HG03457 (cell line): ENCODE results near the gene SCD.
A peak's percentile ranks its signal among the peaks of the same experiment; 100 is the strongest.
"Not testable (repeated sequence)": the region's sequence is repeated elsewhere in the genome, so short reads cannot be mapped to it uniquely, and the experiment has no call there.

Experiments used
- ATAC-seq: cut with Tn5 transposase; IDR thresholded peaks from one replicate; pipeline ENCODE4 v1.9.1; 2021; ENCODE audit warnings: moderate number of reproducible peaks; ENCODE audit not compliant: unreplicated experiment

Gene SCD

DNA sequence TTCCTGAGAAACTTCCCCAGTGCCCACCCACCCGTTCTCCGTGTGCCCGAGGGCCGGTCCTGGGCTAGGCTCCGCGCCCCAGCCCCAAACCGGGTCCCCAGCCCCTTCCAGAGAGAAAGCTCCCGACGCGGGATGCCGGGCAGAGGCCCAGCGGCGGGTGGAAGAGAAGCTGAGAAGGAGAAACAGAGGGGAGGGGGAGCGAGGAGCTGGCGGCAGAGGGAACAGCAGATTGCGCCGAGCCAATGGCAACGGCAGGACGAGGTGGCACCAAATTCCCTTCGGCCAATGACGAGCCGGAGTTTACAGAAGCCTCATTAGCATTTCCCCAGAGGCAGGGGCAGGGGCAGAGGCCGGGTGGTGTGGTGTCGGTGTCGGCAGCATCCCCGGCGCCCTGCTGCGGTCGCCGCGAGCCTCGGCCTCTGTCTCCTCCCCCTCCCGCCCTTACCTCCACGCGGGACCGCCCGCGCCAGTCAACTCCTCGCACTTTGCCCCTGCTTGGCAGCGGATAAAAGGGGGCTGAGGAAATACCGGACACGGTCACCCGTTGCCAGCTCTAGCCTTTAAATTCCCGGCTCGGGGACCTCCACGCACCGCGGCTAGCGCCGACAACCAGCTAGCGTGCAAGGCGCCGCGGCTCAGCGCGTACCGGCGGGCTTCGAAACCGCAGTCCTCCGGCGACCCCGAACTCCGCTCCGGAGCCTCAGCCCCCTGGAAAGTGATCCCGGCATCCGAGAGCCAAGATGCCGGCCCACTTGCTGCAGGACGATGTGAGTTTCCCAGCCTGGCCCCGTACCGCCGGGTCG is at the start of gene SCD:
Gene SCD (plus strand): TSS at position 469 of the 803 bp plus-strand sequence. CDS start 272 bp downstream, at position 741.
- ATAC-seq, result peak; percentile 78

DNA sequence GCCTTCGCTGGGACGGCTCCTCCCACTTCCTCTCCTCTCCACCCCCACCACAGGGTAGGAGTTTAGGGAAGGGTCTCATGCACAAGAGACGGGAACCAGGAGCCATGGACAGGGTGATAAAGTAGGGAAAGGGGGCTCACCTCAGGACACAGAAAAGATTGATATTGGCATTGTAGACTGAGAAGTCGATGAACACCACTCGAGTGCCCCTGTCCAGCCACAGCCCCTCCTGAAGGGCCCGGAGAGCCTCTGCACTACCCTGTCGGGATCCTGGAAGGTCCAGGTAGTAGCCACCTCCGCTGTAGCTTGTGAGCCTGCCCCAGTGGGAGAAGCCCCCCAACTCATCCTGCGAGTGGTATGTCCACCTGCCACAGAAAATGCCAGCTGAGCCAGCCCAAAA is 49.8 kb upstream of the SCD start:
- ATAC-seq, result no peak

DNA sequence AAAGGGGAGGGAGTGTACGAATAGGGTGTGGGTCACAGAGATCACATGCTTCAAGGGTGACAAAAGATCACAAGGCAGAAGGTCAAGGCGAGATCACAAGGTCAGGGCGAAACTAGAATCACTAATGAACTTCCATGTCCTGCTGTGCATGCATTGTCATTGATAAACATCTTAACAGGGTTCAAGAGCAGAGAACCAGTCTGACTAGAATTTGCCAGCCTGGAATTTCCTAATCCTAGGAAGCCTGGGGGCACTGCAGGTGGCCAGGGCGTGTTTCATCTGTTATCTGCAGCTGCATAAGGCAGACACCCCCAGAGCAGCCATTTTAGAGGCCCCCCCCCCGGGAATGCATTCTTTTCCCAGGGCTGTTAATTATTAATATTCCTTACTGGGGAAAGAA is 45.9 kb upstream of the SCD start:
- ATAC-seq, result not testable (repeated sequence)

DNA sequence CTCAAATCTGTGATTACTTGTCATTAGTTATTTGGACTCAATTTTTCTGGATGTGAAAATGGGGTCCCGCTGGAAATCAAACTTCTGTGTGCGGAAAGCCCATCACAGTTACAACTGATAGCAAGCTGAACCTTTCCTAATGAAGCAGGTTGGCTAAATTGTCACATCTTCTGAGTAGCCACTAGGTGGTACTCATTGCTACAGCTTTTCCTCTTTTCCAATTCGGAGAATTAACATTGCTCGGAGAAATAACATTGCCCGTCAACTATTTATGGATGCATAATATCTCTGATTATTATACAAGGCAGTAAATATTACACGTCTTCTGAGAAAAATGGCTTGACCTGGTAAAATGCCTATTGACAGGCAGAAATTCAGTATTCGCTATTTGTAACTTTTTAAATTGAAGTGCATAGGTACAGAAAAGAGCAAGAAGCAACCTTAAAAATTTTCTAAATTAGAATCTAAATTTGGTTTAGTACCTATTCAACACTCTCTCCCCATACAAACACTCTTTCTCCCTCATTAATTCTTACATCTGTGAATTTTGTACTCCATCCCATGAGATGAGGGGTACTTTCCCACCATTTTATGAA is 43.2 kb upstream of the SCD start:
- no peak for ATAC-seq

DNA sequence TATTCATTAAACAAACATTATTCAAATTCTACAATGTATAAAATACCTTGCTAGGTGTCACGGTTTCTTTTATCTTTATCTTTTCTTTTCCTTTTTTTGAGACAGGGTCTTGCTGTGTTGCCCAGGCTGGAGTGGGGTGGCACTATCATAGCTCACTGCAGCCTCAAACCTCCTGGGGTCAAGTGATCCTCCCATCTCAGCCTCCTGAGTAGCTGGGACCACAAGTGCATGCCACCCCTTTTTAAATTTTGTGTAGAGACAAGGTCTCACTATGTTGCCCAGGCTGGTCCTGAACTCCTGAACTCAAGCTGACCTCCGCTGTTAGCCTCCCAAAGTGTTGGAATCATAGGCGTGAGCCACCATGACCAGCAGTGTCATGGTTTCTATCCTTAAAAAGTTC is 42.6 kb upstream of the SCD start:
- ATAC-seq, result no peak

DNA sequence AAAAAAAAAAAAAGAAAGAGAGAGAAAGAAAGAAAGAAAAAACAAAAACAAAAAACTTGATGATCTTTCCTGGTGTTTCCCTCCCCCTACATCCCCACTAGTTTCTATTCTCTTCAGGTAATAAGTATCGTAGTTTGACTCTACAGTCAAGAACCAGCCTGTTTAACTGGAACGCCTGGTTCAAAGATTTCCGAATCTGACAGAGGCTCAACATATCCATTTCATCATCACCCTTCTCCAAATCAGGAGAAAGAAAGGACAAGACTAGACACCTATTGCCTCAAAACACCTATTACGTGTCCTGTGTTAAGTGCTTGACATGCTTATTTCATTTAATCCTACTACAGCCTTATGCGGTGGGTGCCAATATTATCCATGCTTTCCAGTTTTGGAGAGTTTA is 40.2 kb upstream of the SCD start:
- ATAC-seq, result no peak

DNA sequence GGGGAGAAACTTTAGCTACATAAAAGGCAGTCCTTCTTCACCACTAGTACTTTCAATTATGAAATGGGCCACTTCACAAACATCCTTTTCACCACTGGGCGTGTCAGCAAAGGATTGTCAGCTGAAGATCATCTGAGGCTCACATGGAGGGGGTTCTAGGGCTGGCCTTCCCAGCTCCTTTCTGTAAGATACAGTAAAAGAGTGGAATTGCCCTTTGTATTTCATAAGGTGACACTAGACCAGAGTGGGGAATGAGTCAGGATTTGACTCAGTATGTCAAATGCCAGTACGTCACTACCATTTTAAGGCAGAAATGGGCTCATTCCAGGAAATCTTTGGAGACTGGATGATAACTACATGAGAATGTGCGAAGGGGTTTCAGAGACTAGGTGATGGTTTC is 39.3 kb upstream of the SCD start:
- ATAC-seq, result no peak

DNA sequence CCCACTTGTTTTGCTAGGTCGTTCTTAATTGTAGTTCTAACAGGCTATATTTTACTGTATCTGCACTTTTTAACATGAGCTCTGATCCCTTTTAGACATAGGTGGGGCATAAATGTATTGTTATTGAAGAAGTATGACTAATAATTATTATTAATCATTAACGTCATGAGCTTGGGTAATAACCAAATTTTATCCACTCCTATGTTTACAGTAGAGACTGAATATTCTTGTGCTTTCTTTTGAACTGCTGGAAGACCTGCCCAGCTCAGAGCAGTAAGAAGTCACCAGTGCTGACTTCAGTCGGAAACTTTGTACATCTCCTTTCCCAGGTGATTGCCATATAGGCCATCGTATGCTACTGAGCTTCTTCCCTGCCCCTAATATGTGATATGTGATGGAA is 35.7 kb upstream of the SCD start:
- no peak for ATAC-seq

DNA sequence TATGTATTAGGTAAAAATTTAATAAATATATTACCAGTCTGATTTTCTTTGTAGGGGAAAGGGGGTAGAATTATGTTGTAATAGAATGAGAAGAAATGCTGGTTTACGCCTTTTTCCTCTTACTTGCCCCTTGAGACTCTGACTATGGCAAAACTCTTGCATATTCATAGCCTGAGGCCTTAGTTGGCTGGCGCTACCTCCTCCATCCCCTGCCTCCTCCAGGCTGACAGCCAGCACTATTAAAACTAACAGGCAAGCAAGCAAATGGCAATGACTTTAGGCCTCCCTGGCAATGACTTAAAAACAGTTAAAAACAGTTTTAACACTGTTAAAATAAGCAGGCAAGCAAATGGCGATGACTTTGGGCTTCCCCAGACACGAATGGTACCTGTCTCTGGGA is 31.4 kb upstream of the SCD start:
- no peak for ATAC-seq

DNA sequence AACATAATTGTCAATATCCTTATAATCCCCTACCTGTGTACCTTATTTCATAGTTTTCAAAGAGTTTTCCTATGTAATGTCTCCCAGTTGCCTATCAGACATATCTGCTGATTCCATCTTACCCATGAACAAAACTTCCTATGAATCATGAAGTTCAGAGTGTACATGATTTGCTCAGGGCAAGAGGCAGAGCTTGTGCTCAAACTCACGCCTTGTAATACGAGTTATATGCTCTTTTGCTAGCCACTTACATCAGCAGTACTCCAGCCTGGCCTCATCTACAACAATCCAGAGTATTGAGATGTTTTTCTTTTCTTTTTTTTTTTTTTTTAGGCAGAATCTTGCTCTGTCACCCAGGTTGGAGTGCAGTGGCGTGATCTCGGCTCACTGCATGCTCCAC is 28.8 kb upstream of the SCD start:
- no peak for ATAC-seq

DNA sequence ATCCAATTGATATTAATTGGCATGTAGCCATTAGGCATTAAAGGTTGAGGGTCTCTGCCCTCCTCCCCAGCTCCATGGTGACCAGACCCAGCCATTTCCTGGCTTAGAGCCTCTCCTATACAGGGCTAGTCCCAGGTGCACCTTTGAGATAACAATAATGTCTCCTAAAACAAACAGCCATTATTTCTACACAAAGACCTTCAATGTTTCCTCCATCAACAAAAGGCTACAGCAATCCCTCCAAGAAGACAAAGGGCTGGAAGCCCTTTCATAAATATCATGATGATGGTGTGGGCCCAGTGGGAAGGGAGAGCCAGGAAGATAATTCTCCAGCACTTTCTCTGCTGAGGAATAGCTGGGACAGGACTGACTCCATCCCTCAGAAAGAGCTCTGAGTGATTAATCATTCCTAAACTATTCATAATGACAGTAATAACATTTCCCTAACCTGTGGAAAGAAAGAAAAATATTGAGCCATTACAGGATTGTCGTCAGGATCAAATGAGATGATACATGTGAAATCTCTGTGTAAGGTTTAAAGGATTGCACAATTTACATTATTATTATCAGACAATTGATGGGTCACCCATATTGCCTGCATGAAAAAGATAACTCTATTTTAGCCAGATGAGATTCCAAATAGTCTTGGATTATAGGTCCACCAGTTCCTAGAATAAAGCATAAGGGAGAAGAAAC is 27.2 kb upstream of the SCD start:
- no peak for ATAC-seq

DNA sequence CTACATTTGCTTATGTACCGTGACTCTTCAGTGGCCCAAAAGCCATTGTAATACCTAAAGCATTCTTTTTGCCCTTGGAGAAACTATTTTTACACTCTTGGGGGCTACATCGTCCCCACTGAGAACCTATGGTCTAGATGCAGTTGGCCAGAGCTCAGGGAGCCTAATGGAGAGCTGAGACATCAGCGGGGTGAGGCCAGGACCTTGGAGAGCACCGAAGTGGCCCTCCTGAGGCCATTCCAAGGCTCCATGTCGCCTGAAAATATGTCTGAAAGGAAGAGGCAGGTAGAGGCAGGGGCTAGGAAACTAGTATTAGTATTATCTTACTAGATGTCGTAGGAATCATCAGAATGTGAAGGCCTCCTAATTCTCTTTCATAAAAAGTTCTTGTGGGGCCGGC is 21.9 kb upstream of the SCD start:
- no peak for ATAC-seq

DNA sequence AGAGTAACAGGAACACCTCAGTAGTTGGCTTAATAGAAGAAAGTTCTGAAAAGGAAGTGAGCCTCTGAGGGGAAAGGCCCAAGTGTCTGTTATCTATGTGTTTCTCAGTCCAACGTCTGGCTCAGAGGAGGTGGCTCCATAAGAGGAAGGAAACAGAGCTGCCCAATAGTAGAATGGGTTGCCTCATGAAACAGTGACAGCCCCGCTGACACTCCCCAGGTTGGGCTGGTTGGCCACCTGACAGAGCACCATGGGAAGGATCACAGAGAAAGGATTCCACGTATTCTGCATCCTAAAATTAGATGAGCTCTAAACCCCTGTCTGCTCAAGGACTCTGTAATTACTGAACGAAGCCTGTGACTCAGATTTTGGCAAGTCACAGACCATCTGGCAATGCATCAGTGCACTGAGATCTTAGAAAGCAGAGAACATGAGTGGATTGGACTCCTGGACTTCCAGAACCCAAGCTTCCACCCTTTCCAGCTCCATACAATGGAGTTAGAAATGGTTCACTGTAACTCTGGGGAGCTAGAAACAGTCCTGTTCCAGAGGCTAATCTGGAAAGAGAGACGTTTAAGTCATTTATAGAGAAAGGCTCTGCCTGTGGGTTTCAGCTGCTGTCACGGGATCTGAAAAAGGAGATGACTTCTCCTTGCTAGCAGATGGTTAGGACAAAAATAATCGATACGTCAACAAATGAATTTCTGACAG is 19.9 kb upstream of the SCD start:
- ATAC-seq, result peak; percentile 94

DNA sequence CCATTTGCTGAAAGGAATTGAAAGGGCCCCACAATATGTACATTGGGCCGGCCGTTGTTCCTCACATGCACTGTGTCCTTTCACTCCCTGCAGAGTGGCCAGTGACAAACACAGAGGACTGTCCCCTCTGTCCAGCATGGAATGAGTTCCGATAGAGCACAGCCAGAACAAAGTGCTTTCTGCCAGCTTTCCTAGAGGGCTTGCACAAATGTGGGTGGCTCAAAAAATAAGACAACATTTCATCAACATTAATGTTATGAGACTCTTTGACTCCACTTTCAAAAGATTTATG is 19.4 kb upstream of the SCD start:
- no peak for ATAC-seq

DNA sequence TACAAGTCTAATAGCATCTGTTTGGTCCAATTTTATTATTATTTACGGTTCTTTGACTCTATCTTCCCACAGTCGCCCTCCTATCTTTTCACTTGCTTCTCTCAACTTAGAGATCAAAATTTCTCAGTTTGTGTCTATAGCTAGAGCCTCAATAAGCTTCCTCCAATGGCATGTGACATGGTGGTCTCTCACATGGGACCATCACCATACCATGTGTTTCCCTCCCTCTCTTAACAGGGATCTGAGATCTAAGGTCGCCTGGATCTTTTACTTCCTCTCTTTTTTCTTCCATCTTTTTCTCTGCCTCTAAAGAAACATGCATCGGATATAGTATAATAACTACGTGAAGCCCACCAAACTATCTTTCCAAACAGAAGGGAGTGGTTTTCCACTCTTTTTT is 18.8 kb upstream of the SCD start:
- ATAC-seq, result no peak

DNA sequence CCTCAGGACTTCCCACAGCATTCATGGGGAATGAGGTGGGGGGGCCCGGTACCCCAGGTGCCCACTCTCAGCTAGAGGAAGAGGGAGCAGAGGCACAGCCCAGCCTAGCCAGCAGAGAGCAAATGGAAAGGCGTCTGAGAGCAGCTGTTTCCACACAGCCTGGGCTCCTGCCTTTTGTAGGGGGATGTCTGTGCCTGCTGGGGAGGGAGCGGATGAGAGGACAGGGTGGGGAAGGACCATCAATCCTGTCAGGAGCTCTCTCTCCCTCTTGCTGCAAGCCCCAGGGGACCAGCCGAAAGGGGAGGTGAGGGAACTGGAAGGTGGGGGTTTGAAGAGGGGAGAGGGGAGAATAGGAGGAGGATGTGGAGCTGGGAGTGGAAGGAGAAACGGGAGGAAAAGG is 17.0 kb upstream of the SCD start, which contains the start of gene PKD2L1:
Gene PKD2L1 (minus strand): TSS at position 150 of the 400 bp plus-strand sequence. CDS start 125 bp downstream, at position 25.
- no peak for ATAC-seq

DNA sequence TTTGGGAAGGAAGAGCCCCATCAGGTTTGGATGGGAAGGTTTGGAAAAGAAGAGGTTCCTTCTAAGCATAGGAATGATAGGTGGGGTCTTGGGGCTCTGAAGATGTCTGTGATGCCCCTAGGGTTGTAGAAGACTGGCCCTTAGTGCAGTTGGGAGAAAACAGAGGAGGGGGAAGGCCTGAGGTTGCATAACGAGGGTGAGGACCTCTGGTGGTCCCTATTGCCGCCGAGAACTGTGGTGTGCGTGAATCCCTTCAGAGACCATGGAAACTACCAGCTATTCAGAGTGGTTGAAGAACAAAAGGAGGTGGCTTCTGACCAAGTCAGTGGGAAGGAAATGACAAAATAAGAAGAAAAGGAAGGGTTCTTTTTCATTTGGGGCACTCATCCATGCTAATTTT is 13.9 kb upstream of the SCD start:
- ATAC-seq, result no peak

DNA sequence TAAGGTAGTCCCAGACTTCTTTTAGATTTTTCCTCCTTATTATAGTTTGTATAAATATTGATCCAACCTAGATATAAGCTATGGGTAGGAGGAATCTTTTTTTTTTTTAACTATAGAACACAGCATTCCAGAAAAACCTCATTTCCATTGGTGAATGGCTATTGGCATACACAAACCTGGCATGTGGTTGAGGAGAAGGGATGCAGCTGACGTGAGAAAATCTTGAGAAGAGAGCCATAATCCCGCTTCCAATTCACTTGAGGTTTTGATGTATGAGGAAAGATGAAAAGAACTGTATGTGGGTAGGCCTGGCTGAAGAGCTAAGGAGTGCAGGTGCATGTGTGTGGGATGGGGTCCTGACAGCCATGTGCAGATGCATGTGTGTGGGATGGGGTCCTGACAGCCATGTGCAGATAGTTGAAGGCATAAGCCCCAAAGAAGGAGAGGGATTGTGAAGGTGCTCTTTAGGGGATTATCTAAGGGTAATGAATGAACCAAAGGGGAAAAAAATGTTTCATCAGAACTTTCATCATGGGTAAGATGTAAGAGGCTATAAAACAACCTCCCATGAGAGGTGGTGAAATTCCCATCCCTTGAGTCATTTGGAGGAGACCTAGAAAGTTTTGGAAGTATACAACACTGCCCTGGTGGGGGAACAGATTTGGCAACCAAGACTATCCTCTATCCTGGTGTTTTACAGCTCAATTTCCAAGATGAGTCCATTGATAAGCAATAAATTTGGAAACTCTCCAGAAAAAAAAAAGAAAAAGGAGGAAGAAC is 13.2 kb upstream of the SCD start:
- no peak for ATAC-seq

DNA sequence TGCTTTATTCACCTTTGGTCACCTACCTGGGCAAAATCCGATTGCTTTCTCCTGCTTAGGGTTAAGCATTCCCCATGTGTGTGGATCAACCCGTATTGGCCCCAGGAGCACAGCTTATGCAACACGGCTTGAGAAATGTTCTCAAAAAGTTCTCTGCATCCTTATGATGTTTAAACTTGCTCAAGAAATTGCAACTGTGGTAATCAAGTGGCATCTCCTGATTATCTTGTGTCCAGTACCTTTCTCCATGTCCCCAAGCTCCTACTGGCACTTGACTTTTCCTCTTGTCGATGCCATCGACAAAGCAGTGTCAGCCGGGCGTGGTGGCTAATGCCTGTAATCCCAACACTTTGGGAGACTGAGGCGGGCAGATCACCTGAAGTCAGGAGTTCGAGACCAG is 12.3 kb upstream of the SCD start:
- no peak for ATAC-seq

DNA sequence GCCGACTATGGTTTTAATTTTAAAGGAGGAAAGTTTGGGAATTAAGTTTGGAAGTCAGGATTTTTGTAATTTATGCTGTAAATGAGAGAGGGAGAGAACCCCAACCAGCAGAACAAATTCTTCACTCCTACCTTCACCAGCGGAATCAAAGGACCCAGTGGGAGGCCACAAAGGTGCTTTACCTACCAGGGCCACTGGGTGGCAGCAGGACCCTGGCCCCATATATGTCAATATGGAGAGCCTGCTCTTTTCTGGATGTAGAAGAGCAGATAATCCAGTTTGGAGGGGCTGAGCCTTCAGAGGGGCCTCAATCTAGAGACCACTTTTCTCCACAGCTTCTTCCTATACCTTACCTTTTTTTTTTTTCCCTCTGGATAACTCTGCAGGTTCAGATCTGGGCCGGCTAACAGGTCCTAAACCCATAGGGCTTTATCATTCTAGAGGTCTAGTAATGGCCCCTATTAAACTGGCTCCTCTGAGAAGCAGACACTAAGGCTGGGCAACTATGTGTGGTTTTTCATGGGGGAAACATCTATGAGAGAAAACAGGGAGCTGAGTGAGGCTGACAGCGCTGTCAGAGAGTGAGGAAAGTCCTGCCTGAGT is 8.5 kb upstream of the SCD start:
- ATAC-seq, result no peak
